Right forelimb (tissue), 1 donor: ENCODE data around the gene PKN1.
A peak's percentile ranks its signal among the peaks of the same experiment; 100 is the strongest.

Experiments
- DNase-seq: peaks from one replicate; pipeline ENCODE4 v3.0.0-alpha.2; 2018

Gene PKN1

GRCh38 chr19:14406645-14407401, 26.3 kb upstream of the PKN1 start:
- no peak for DNase-seq

- DNase-seq = no peak
These were observed 25.3 kb upstream of the PKN1 start for GRCh38 chr19:14407605-14408484.

- DNase-seq = no peak
These were observed 24.5 kb upstream of the PKN1 start for GRCh38 chr19:14408491-14409145.

- DNase-seq = no peak
These were observed 23.7 kb upstream of the PKN1 start for GRCh38 chr19:14409146-14410023.

GRCh38 chr19:14410091-14411051, 22.7 kb upstream of the PKN1 start:
- no peak for DNase-seq

- no peak for DNase-seq
These were observed 21.8 kb upstream of the PKN1 start for GRCh38 chr19:14411161-14411937.

- DNase-seq = no peak
These were observed 21.2 kb upstream of the PKN1 start for GRCh38 chr19:14411938-14412245.

- no peak for DNase-seq
These were observed 20.6 kb upstream of the PKN1 start for GRCh38 chr19:14412324-14412995.

GRCh38 chr19:14412996-14413692, 20.0 kb upstream of the PKN1 start:
- no peak for DNase-seq

GRCh38 chr19:14413693-14414181, 19.4 kb upstream of the PKN1 start:
- no peak for DNase-seq

GRCh38 chr19:14414926-14415690, 18.0 kb upstream of the PKN1 start:
- no peak for DNase-seq

- DNase-seq = no peak
These were observed 16.3 kb upstream of the PKN1 start for GRCh38 chr19:14416817-14417231.

- no peak for DNase-seq
These were observed 14.3 kb upstream of the PKN1 start for GRCh38 chr19:14418856-14419105.

- DNase-seq = peak; percentile 96
These were observed 13.8 kb upstream of the PKN1 start, which contains the start of gene DDX39A for GRCh38 chr19:14419106-14419813. TSS of gene DDX39A (minus strand) at chr19:14419341. CDS start at chr19:14413220, 6,121 bp downstream.

- no peak for DNase-seq
These were observed 7.4 kb upstream of the PKN1 start for GRCh38 chr19:14425696-14426138.

GRCh38 chr19:14427461-14427860, 5.6 kb upstream of the PKN1 start:
- no peak for DNase-seq

GRCh38 chr19:14428882-14429416, 4.2 kb upstream of the PKN1 start:
- DNase-seq = no peak

GRCh38 chr19:14430712-14431111, 2.4 kb upstream of the PKN1 start:
- DNase-seq = no peak
